Lower leg skin (tissue), 4 donors: Measurements from ENCODE around the gene SZRD1. TPM values are rescaled to one million over a fixed set of nuclear protein-coding genes. Genes with fewer than 3 reads are reported as not detected.

Experiments used
- DNase-seq, 2 donors: peaks; one replicate each; pipeline ENCODE4 v3.0.0-alpha.2; 2019; ENCODE audit warnings: low spot score in 2 of 2
- H3K4me3 ChIP-seq: fragments of 200-600 bp; sonication (generic); 2 replicates; pipeline ENCODE4 v1.5.1; 2017; ENCODE audit warnings: mild to moderate bottlenecking, low read depth; ENCODE audit not compliant: poor library complexity, severe bottlenecking
- POLR2A ChIP-seq, 2 donors: fragments of 450-650 bp; IDR thresholded peaks; one replicate each; pipeline ENCODE4 v1.6.1; 2016 to 2017; ENCODE audit warnings: antibody characterized with exemption in 2 of 2, mild to moderate bottlenecking in 1 of 2, moderate library complexity in 1 of 2
- WGBS, 2 donors: methylation state at CpG; one replicate each; pipeline ENCODE4 v1.1.5; 2018; 5-methylcytosine and 5-hydroxymethylcytosine counted together
- intact Hi-C: fragments of 100-400 bp; cut with DNase I; formaldehyde crosslinking; loops from one replicate; pipeline ENCODE4 v1.15.0; 2023; ENCODE audit warnings: low total_unique reads
- total RNA-seq, 4 donors: library from RNA; depleted of rRNA; stranded (reverse); fragments of >200 nt; gene quantifications; one replicate each; pipeline ENCODE4 v1.1.0, GENCODE V29; 2016
- TF ChIP-seq, protein P1 (sequence below), 3 donors: fragments of 450-650 bp; IDR thresholded peaks; one replicate each; pipeline ENCODE4 v1.5.1; 2016; ENCODE audit warnings: antibody characterized with exemption in 3 of 3, mild to moderate bottlenecking in 3 of 3, moderate library complexity in 2 of 3

Gene SZRD1
- total RNA-seq, 4 donors from 2014 or later: 37.8 to 54.0 (median 48.5) TPM

DNA sequence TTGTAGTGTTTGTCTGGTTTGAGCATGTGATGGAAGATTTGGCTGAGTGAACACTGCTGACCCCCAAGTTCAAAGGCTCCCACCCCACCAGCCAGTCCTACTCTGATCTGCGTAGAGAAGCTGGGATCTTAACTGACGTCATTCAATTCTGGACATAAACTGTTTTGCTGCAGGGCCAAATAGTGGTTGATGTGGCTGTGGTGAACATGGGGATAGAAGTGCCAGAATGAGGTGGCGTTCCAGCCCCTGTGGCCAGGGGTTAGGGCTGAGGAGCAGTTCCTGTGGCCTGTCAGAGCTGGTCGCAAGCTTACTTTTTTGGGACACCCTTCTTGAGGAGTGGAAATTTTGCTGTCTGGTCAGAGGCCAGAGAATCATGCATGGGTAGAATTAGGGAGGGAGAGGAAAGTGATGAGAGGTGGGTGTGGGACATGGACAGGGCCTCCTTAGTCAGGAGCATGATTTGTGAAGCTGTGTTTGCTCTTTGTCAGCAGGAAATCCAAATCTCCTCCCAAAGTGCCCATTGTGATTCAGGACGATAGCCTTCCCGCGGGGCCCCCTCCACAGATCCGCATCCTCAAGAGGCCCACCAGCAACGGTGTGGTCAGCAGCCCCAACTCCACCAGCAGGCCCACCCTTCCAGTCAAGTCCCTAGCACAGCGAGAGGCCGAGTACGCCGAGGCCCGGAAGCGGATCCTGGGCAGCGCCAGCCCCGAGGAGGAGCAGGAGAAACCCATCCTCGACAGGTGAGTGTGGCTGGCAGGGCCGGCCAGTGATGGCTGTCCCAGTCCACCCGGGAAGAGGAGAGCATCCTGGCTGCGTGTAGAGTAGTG is 25.9 kb downstream of the SZRD1 start:
- 72 to 81% methylated on average over 21 of the region's 21 CpGs for WGBS, 2 donors
- intact Hi-C loops: no loop called here
- DNase-seq: no peak

DNA sequence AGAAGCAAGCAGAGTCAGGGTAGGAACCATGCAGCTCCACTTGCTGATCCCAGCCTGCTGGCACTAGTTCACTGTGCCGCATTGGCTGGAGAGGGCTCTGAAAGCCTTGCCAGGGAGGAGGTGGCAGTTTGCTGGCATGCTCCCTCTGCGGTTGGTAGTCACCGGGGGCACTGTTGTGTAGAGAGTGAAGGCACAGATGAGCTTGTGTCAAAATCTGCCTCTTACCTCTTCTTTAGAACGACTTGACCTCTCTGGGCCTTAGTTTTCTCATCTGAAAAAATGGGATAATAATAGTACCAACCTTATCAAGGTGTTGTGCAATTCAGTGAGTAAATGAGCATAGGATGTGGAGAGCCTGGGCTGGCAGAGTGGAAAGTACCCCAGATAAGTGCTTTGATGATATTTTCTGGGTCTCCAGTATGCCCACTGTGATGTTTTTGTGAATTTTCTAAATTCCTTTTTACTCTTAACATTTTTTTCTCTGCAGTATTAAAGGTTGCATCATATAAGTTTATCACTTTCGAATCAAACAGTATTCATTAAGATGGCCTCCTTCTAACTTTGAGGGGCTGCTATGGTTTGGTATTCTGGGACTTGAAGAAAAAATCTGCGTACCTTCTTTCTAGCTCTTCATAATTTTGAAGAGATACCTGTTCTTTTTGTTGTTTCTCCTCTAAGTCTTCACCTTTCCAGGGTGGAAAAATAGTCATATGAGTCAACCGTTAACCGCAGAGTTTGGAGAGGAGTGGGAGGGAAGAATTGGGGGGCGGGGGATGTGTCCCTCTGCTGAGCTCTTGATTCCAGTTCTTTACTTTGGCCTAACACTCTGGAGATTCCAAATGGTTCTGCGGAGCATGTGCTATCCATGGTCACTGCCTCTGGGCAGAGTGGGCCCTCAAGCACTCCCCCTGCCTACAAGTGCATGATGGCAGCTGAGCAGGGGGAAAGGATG is 26.8 kb downstream of the SZRD1 start:
- intact Hi-C loops: no loop called here
- TF ChIP-seq POLR2A (IDR thresholded peaks at IDR 0.05): no peak
- TF ChIP-seq, protein P1, sequence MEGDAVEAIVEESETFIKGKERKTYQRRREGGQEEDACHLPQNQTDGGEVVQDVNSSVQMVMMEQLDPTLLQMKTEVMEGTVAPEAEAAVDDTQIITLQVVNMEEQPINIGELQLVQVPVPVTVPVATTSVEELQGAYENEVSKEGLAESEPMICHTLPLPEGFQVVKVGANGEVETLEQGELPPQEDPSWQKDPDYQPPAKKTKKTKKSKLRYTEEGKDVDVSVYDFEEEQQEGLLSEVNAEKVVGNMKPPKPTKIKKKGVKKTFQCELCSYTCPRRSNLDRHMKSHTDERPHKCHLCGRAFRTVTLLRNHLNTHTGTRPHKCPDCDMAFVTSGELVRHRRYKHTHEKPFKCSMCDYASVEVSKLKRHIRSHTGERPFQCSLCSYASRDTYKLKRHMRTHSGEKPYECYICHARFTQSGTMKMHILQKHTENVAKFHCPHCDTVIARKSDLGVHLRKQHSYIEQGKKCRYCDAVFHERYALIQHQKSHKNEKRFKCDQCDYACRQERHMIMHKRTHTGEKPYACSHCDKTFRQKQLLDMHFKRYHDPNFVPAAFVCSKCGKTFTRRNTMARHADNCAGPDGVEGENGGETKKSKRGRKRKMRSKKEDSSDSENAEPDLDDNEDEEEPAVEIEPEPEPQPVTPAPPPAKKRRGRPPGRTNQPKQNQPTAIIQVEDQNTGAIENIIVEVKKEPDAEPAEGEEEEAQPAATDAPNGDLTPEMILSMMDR (IDR thresholded peaks at IDR 0.05): no peak
- H3K4me3 ChIP-seq: no peak overlapping the region
- no peak for DNase-seq
- WGBS, 2 donors: 81 to 84% methylated on average over 10 of the region's 10 CpGs

More for the DNA sequence above, 25.9 kb downstream of the SZRD1 start:
- TF ChIP-seq, protein P1 (IDR thresholded peaks at IDR 0.05): no peak
- no peak for TF ChIP-seq POLR2A (IDR thresholded peaks at IDR 0.05)
- H3K4me3 ChIP-seq: no peak overlapping the region

GRCh38 chr1:16394977-16395376 is 27.9 kb downstream of the SZRD1 start:
- TF ChIP-seq POLR2A (IDR thresholded peaks at IDR 0.05): no peak
- no peak for DNase-seq
- 89 to 95% methylated on average over 13 of the region's 13 CpGs for WGBS, 2 donors
- intact Hi-C loops: no loop called here
- no peak overlapping the region for H3K4me3 ChIP-seq

DNA sequence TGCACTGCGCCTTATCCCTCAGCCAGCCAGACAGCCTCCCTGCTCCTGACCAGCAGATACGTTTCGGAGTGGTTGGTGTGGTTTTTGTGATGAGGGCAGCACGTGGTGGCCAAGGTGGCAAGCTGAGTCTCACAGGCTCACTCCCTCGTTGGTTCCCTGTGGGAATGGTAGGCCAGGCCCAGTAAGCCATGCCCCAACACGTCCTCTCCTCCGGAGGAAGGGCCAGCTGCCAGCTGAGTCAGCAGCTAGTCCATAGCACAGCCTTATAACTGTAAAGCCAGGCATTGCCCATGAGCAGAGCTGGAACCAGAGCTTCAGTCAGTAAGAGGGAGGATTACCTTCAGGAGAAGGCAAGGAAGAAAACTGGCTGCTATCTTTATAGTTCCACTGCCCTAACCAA is 29.5 kb downstream of the SZRD1 start:
- 23 to 63% methylated on average over 7 of the region's 7 CpGs for WGBS, 2 donors
- peak in 1 of 2 donors; percentile 67 for DNase-seq
- no peak overlapping the region for H3K4me3 ChIP-seq
- intact Hi-C loops: no loop called here
- TF ChIP-seq POLR2A (IDR thresholded peaks at IDR 0.05): no peak
- TF ChIP-seq, protein P1 (IDR thresholded peaks at IDR 0.05): no peak

GRCh38 chr1:16397120-16397519 is 30.1 kb downstream of the SZRD1 start:
- no peak for TF ChIP-seq POLR2A (IDR thresholded peaks at IDR 0.05)
- TF ChIP-seq, protein P1 (IDR thresholded peaks at IDR 0.05): no peak
- 64 to 70% methylated on average over 5 of the region's 5 CpGs for WGBS, 2 donors
- intact Hi-C loops: no loop called here
- no peak for DNase-seq
- no peak overlapping the region for H3K4me3 ChIP-seq
